Thyroid gland (tissue), 4 donors: Measurements from ENCODE around the gene ZSWIM6.

ENCODE experiments used
- POLR2A ChIP-seq, 2 donors: fragments of 450-650 bp; IDR thresholded peaks; one replicate each; pipeline ENCODE4 v1.6.1; 2017; ENCODE audit warnings: antibody characterized with exemption in 2 of 2, mild to moderate bottlenecking in 2 of 2, moderate library complexity in 1 of 2
- TF ChIP-seq, protein P1 (sequence below), 6 experiments: fragments of 200-600 bp in 3 of 6; fragments of 450-650 bp in 3 of 6; sonication (generic) in 3 of 6; IDR thresholded peaks; one replicate each; pipeline ENCODE4 v1.5.1; 2016 to 2019; ENCODE audit warnings: antibody characterized with exemption in 6 of 6, mild to moderate bottlenecking in 2 of 6, inconsistent platforms in 1 of 6, moderate library complexity in 1 of 6

DNA sequence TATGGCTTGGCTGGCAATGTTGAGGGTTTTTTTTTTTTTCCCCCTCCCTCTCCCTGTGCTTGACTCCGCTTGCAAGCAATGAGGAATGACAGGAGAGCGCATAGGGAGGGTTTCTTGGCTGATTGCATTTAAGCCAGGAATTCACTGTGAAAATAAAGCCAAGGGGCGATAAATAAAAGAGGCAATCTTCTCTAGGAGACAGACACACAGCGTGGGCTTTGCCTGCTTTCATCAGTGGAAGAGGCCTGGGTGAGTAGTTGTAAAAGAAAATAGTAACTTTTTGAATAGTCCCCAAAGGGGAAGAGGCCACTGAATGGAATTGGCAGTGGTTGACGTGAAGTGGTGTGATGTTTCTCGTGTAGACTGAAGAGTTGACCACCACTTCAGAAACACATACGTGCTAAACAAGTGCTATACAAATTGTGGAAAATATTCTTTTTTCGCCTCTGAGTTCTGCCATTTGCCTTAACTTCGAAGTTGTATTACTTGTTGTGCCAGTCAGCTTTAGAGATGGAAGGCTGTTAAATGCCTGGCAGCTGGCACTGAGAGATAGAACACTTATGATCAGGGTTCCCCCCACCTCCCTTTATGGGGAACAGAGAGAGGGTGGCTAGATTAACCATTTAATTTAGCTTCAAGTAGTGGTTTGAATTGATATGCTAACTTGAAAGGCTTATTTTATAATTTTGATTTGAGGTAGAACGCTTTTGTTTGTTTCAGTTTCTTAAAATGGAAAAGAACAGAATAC, 3.0 kb downstream of the ZSWIM6 start:
- TF ChIP-seq, protein P1, sequence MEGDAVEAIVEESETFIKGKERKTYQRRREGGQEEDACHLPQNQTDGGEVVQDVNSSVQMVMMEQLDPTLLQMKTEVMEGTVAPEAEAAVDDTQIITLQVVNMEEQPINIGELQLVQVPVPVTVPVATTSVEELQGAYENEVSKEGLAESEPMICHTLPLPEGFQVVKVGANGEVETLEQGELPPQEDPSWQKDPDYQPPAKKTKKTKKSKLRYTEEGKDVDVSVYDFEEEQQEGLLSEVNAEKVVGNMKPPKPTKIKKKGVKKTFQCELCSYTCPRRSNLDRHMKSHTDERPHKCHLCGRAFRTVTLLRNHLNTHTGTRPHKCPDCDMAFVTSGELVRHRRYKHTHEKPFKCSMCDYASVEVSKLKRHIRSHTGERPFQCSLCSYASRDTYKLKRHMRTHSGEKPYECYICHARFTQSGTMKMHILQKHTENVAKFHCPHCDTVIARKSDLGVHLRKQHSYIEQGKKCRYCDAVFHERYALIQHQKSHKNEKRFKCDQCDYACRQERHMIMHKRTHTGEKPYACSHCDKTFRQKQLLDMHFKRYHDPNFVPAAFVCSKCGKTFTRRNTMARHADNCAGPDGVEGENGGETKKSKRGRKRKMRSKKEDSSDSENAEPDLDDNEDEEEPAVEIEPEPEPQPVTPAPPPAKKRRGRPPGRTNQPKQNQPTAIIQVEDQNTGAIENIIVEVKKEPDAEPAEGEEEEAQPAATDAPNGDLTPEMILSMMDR (IDR thresholded peaks at IDR 0.05): no peak
- peak in 1 of 2 donors; percentile 17 for TF ChIP-seq POLR2A (IDR thresholded peaks at IDR 0.05)
